Epithelial cell of esophagus (primary cell): ENCODE data around the gene FTO.

Source experiments
- DNase-seq: peaks from one replicate; pipeline ENCODE4 v3.0.0; 2010; ENCODE audit warnings: low read depth
- H3K4me3 ChIP-seq: 2 replicates; pipeline ENCODE4 v1.5.1; 2011; ENCODE audit warnings: mild to moderate bottlenecking, low read length, control low read depth
- CTCF ChIP-seq: IDR thresholded peaks from 2 replicates; pipeline ENCODE4 v1.5.1; 2011; ENCODE audit warnings: low read depth, mild to moderate bottlenecking, low read length, control low read depth, inconsistent platforms; ENCODE audit not compliant: insufficient read depth; ENCODE audit errors: missing control alignments

The FTO gene

GRCh38 chr16:53925526-53925925 is 221.6 kb downstream of the FTO start:
- H3K4me3 ChIP-seq: no peak overlapping the region
- no peak for TF ChIP-seq CTCF
- no peak for DNase-seq

GRCh38 chr16:53926209-53926608 is 222.3 kb downstream of the FTO start:
- no peak for DNase-seq
- no peak for TF ChIP-seq CTCF
- no peak overlapping the region for H3K4me3 ChIP-seq

- no peak overlapping the region for H3K4me3 ChIP-seq
- no peak for DNase-seq
- TF ChIP-seq CTCF: no peak
Measured at GRCh38 chr16:53932975-53933374, 229.0 kb downstream of the FTO start.

- DNase-seq: no peak
- no peak for TF ChIP-seq CTCF
- H3K4me3 ChIP-seq: no peak overlapping the region
Measured at GRCh38 chr16:53933407-53933806, 229.5 kb downstream of the FTO start.

- no peak overlapping the region for H3K4me3 ChIP-seq
Measured at GRCh38 chr16:53936052-53936451, 232.1 kb downstream of the FTO start.

GRCh38 chr16:53936529-53936928 is 232.6 kb downstream of the FTO start:
- DNase-seq: no peak
- TF ChIP-seq CTCF: no peak
- H3K4me3 ChIP-seq: no peak overlapping the region

More at GRCh38 chr16:53936052-53936451, 232.1 kb downstream of the FTO start:
- no peak for DNase-seq
- no peak for TF ChIP-seq CTCF

- no peak for TF ChIP-seq CTCF
- DNase-seq: no peak
- no peak overlapping the region for H3K4me3 ChIP-seq
Measured at GRCh38 chr16:53937161-53937880, 233.4 kb downstream of the FTO start.
